NCI-H1105 treated with DMSO at 0.1 percent for 48 hours (cell line): Measurements from ENCODE around the gene PRKG1.
"Not testable (repeated sequence)": the region's sequence is repeated elsewhere in the genome, so short reads cannot be mapped to it uniquely, and the experiment has no call there.

Experiments used
- DNase-seq: peaks from one replicate; lab custom pipeline; 2025; lab: John Stamatoyannopoulos, UW

PRKG1 gene

GRCh38 chr10:51170518-51171245 is 96.4 kb downstream of the PRKG1 start:
- no peak for DNase-seq

- DNase-seq = no peak
These were observed 97.7 kb downstream of the PRKG1 start for GRCh38 chr10:51171946-51172345.

GRCh38 chr10:51176976-51177695 is 102.8 kb downstream of the PRKG1 start:
- no peak for DNase-seq

GRCh38 chr10:51178634-51179033 is 104.3 kb downstream of the PRKG1 start:
- no peak for DNase-seq

GRCh38 chr10:51180141-51180540 is 105.9 kb downstream of the PRKG1 start:
- DNase-seq = no peak

- no peak for DNase-seq
These were observed 109.5 kb downstream of the PRKG1 start for GRCh38 chr10:51183783-51184182.

- no peak for DNase-seq
These were observed 112.1 kb downstream of the PRKG1 start for GRCh38 chr10:51186361-51186760.

GRCh38 chr10:51188008-51188407 is 113.7 kb downstream of the PRKG1 start:
- DNase-seq = no peak

- DNase-seq = no peak
These were observed 114.6 kb downstream of the PRKG1 start for GRCh38 chr10:51188866-51189265.

- no peak for DNase-seq
These were observed 122.4 kb downstream of the PRKG1 start for GRCh38 chr10:51196508-51197175.

GRCh38 chr10:51198170-51198569 is 123.9 kb downstream of the PRKG1 start:
- DNase-seq = no peak

GRCh38 chr10:51201947-51202346 is 127.7 kb downstream of the PRKG1 start:
- no peak for DNase-seq

GRCh38 chr10:51203359-51203758 is 129.1 kb downstream of the PRKG1 start:
- DNase-seq = no peak

GRCh38 chr10:51204066-51204465 is 129.8 kb downstream of the PRKG1 start:
- DNase-seq = no peak

- no peak for DNase-seq
These were observed 130.4 kb downstream of the PRKG1 start for GRCh38 chr10:51204701-51205100.

- DNase-seq = no peak
These were observed 132.2 kb downstream of the PRKG1 start for GRCh38 chr10:51206500-51206899.

- DNase-seq = not testable (repeated sequence)
These were observed 138.7 kb downstream of the PRKG1 start for GRCh38 chr10:51212937-51213336.

GRCh38 chr10:51214207-51215196 is 140.2 kb downstream of the PRKG1 start:
- no peak for DNase-seq

- no peak for DNase-seq
These were observed 141.9 kb downstream of the PRKG1 start for GRCh38 chr10:51215951-51216834.

GRCh38 chr10:51217505-51217904 is 143.2 kb downstream of the PRKG1 start:
- no peak for DNase-seq

GRCh38 chr10:51224671-51225161 is 150.4 kb downstream of the PRKG1 start:
- DNase-seq = no peak
